ENCODE data around the gene CST9. TPM values are rescaled to one million over a fixed set of nuclear protein-coding genes. Genes with fewer than 3 reads are reported as not detected.

CST9 gene
- total RNA-seq, 4 donors from 2014 or later = 0.28 TPM; not detected in 3

DNA sequence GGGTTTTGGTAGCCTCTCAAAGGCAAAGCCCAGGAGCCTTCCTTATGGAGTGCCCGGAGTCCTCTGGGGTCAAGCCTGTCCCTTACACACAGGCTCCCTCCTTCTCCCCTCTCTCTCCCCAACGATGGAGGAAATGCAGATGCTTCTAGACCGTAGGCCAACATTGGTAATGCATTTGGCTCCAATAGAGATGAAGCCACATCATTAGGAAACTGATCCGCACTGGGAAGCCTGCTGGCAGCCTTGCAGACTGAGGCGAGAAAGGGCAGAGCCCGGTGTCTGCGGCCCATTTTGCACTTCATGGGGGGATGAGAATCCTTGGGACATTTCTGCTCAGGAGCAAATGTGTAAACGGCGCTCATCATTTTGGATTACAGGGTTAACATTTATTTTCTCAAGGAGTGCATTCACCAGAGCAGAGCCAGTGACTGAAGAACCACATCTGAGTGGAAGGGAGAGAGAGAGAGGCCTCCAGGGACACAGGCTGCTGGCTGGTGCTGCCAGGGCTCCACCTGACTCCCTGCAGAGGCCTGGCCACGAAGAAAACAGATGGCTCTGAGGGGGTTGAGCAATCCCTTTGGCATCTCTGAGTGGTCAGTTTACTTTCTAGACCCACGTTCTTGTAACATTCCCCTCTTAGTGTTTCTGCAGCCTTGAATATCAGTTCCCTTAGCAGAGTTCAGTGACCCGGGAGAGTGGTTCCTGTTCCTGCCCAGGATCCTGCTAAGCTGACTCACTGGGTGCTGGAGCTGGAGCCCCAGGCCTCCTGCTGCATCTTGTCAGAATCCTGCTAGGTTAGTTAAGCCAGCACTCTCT is 36.4 kb upstream of the CST9 start:
- ATAC-seq (ENCODE audit: low FRiP score) = peak; percentile 39
- DNase-seq (ENCODE audit: low spot score) = no peak
- TF ChIP-seq CTCF (IDR thresholded peaks at IDR 0.05) = no peak

- DNase-seq (ENCODE audit: low spot score) = no peak
These were observed 35.3 kb upstream of the CST9 start for GRCh38 chr20:23640671-23641667.

GRCh38 chr20:23640018-23640601 is 34.4 kb upstream of the CST9 start:
- ATAC-seq (ENCODE audit: low FRiP score) (no peak), DNase-seq (ENCODE audit: low spot score) (no peak)
- no peak for TF ChIP-seq CTCF (IDR thresholded peaks at IDR 0.05)

More at GRCh38 chr20:23640671-23641667, 35.3 kb upstream of the CST9 start:
- no peak for ATAC-seq (ENCODE audit: low FRiP score)
- no peak for TF ChIP-seq CTCF (IDR thresholded peaks at IDR 0.05)

- DNase-seq (ENCODE audit: low spot score) (no peak), ATAC-seq (ENCODE audit: low FRiP score) (no peak)
- no peak for TF ChIP-seq CTCF (IDR thresholded peaks at IDR 0.05)
These were observed 33.8 kb upstream of the CST9 start for GRCh38 chr20:23639490-23639958.

GRCh38 chr20:23638309-23638708 is 32.6 kb upstream of the CST9 start:
- no peak for TF ChIP-seq CTCF (IDR thresholded peaks at IDR 0.05)
- DNase-seq (ENCODE audit: low spot score) (no peak), ATAC-seq (ENCODE audit: low FRiP score) (no peak)

- ATAC-seq (ENCODE audit: low FRiP score) (peak; percentile 85), DNase-seq (ENCODE audit: low spot score) (no peak)
- TF ChIP-seq CTCF (IDR thresholded peaks at IDR 0.05) = no peak
These were observed 31.8 kb upstream of the CST9 start, which contains the start of gene CST3 for GRCh38 chr20:23637282-23638221. Gene CST3, minus strand, starts transcription at chr20:23637955. Its CDS starts 93 bp downstream, at chr20:23637862.

Data from omental fat pad (tissue), 4 donors.